GM12878 (cell line): ENCODE measurements around the gene AK4. TPM values are rescaled to one million over a fixed set of nuclear protein-coding genes. Genes with fewer than 3 reads are reported as not detected.

ENCODE experiments used
- ATAC-seq: fragments of 200-7000 bp; cut with Tn5 transposase; 3 replicates; pipeline ENCODE4 v1.9.1; 2020; ENCODE audit warnings: mild to moderate bottlenecking, moderate library complexity
- BruUV-seq: library from RNA; stranded (reverse); fragments of 400-500 nt; replicated peaks from 2 replicates; lab custom pipeline; 2021; lab: Mats Ljungman, UMichigan
- CTCF ChIA-PET: fragments of 300-600 bp; sonication (Branson Sonifier 250); formaldehyde crosslinking; extraction: SDS; loops from one replicate; lab custom pipeline; 2021; ENCODE audit warnings: inconsistent platforms; lab: Yijun Ruan, JAX
- POLR2A ChIA-PET: fragments of 350-600 bp; formaldehyde crosslinking; extraction: SDS; loops from one replicate; lab custom pipeline; 2021; ENCODE audit warnings: inconsistent platforms; lab: Charles Lee
- RAD21 ChIA-PET: fragments of 300-600 bp; sonication (Branson Sonifier 250); formaldehyde crosslinking; loops from one replicate; lab custom pipeline; 2023; ENCODE audit warnings: antibody characterized with exemption; ENCODE audit not compliant: unreplicated experiment; lab: Charles Lee
- SMC1A ChIA-PET: fragments of 300-600 bp; sonication (Branson Sonifier 250); formaldehyde crosslinking; loops from one replicate; lab custom pipeline; 2023; ENCODE audit not compliant: unreplicated experiment, uncharacterized antibody; lab: Charles Lee
- DNase-seq: peaks from one replicate; pipeline ENCODE4 v3.0.0-alpha.2; 2011; ENCODE audit warnings: low read depth, low spot score
- FAIRE-seq: peaks from 3 replicates; lab custom pipeline; 2011; peaks lifted over from hg19 to GRCh38; lab: Jason Lieb, UNC
- H2AFZ ChIP-seq: 2 replicates; pipeline ENCODE4 v1.6.0; 2011; ENCODE audit warnings: low read depth, low read length, control low read depth; ENCODE audit not compliant: control insufficient read depth
- H3K27ac ChIP-seq: 2 replicates; pipeline ENCODE4 v1.5.1; 2011; ENCODE audit warnings: control low read depth; ENCODE audit not compliant: control insufficient read depth, insufficient read depth
- H3K27me3 ChIP-seq, 2 experiments: replicated peaks in 1 of 2; 2 replicates each; pipeline versions ENCODE4 v1.6.0 to v1.6.1; 2011; ENCODE audit warnings: low read length in 1 of 2; ENCODE audit not compliant: control insufficient read depth in 2 of 2, insufficient read depth in 2 of 2
- H3K36me3 ChIP-seq, 2 experiments: 2 replicates each; pipeline ENCODE4 v1.5.1; 2011; ENCODE audit warnings: low read length in 1 of 2; ENCODE audit not compliant: control insufficient read depth in 2 of 2, insufficient read depth in 2 of 2
- H3K4me1 ChIP-seq: 2 replicates; pipeline ENCODE4 v1.6.1; 2011; ENCODE audit warnings: mild to moderate bottlenecking, low read length, moderate library complexity, mixed read lengths; ENCODE audit not compliant: control insufficient read depth, insufficient read depth
- H3K4me2 ChIP-seq: 2 replicates; pipeline ENCODE4 v1.6.0; 2011; ENCODE audit warnings: control low read depth; ENCODE audit not compliant: control insufficient read depth, insufficient read depth
- H3K4me3 ChIP-seq: fragments of 200-600 bp; sonication (generic); 2 replicates; pipeline ENCODE4 v1.5.1; 2016
- H3K79me2 ChIP-seq: 2 replicates; pipeline ENCODE4 v1.6.0; 2011; ENCODE audit warnings: low read length; ENCODE audit not compliant: control insufficient read depth, insufficient read depth
- H3K9ac ChIP-seq: 2 replicates; pipeline ENCODE4 v1.8.0; 2011; ENCODE audit warnings: low read length, control low read depth, mixed read lengths; ENCODE audit not compliant: control insufficient read depth, insufficient read depth
- H3K9me3 ChIP-seq: replicated peaks from 3 replicates; pipeline ENCODE4 v1.5.1; 2011; ENCODE audit warnings: mild to moderate bottlenecking, low read length; ENCODE audit not compliant: control insufficient read depth, insufficient read depth
- H4K20me1 ChIP-seq: 2 replicates; pipeline ENCODE4 v1.6.0; 2011; ENCODE audit not compliant: control insufficient read depth, insufficient read depth
- BMI1 ChIP-seq: fragments of 450-650 bp; IDR thresholded peaks from 2 replicates; pipeline ENCODE4 v1.6.1; 2016; ENCODE audit warnings: mild to moderate bottlenecking, moderate library complexity, borderline replicate concordance
- CBFB ChIP-seq: IDR thresholded peaks from 2 replicates; pipeline ENCODE4 v1.6.1; 2016; ENCODE audit warnings: antibody characterized with exemption, low read depth
- HDGF ChIP-seq: fragments of 450-650 bp; IDR thresholded peaks from 2 replicates; pipeline ENCODE4 v1.6.1; 2016; ENCODE audit warnings: antibody characterized with exemption
- HSF1 ChIP-seq: fragments of 150-350 bp; IDR thresholded peaks from 2 replicates; pipeline ENCODE4 v1.6.1; 2014; ENCODE audit warnings: mild to moderate bottlenecking, low read depth, low read length
- JUND ChIP-seq: IDR thresholded peaks from 2 replicates; pipeline ENCODE4 v1.6.1; 2012; ENCODE audit warnings: low read depth, mild to moderate bottlenecking, low read length, improper control_type of control experiment, moderate library complexity
- MEF2A ChIP-seq: IDR thresholded peaks from 2 replicates; pipeline ENCODE4 v1.6.1; 2011; ENCODE audit warnings: low read depth, mild to moderate bottlenecking, low read length, moderate library complexity; ENCODE audit not compliant: insufficient read depth
- NKRF ChIP-seq: fragments of 450-650 bp; conservative IDR thresholded peaks from 2 replicates; pipeline ENCODE4 v1.6.1; 2017; ENCODE audit warnings: mild to moderate bottlenecking, moderate library complexity
- NR2C1 ChIP-seq: fragments of 450-650 bp; IDR thresholded peaks from 2 replicates; pipeline ENCODE4 v1.6.1; 2017; ENCODE audit warnings: antibody characterized with exemption, mild to moderate bottlenecking, moderate library complexity
- POLR2AphosphoS2 ChIP-seq: IDR thresholded peaks from 2 replicates; pipeline ENCODE4 v1.6.1; 2011; ENCODE audit warnings: low read depth, mild to moderate bottlenecking, low read length, improper control_type of control experiment, moderate library complexity
- POU2F2 ChIP-seq: IDR thresholded peaks from 3 replicates; pipeline ENCODE4 v1.6.1; 2011; ENCODE audit warnings: low read depth, mild to moderate bottlenecking, low read length, borderline replicate concordance
- RB1 ChIP-seq: fragments of 450-650 bp; formaldehyde crosslinking; IDR thresholded peaks from 2 replicates; pipeline ENCODE4 v1.6.1; 2017; ENCODE audit warnings: mild to moderate bottlenecking, borderline replicate concordance
- YBX1 ChIP-seq: fragments of 450-650 bp; IDR thresholded peaks from 2 replicates; pipeline ENCODE4 v1.6.1; 2016; ENCODE audit warnings: antibody characterized with exemption
- WGBS: methylation state at CpG from one replicate; pipeline ENCODE4 v1.1.6; 2016; ENCODE audit warnings: low lambda C conversion rate; ENCODE audit not compliant: insufficient replicate concordance, insufficient coverage; ENCODE audit errors: missing lambda C conversion rate; 5-methylcytosine and 5-hydroxymethylcytosine counted together
- in situ Hi-C: fragments of 300-500 bp; cut with MboI; formaldehyde crosslinking; loops from 9 replicates; pipeline ENCODE4 v1.14.3; 2018; ENCODE audit warnings: mixed read lengths
- intact Hi-C: fragments of 100-400 bp; cut with micrococcal nuclease; formaldehyde crosslinking; loops from one replicate; pipeline ENCODE4 v1.14.2; 2022; ENCODE audit not compliant: unreplicated experiment
- polyA plus RNA-seq, 11 experiments: library from polyadenylated mRNA; depleted of rRNA in 4 of 11; unstranded in 6 of 11; stranded (reverse) in 5 of 11; fragments of >200 nt; fragmentation: Nextera tagmentation in 4 of 11; fragmentation: Illumina TruSeq in 1 of 11; extraction: Ambion mirVana in 4 of 11; extraction: Trizol in 1 of 11; gene quantifications; 1 replicate in 1 of 11; 2 replicates in 10 of 11; pipeline versions ENCODE4 v1.2.1 to v1.2.3, GENCODE V29; 2011 to 2016; ENCODE audit warnings: inconsistent platforms in 2 of 11, missing spikeins in 2 of 11, low read depth in 1 of 11
- total RNA-seq, 4 experiments: library from RNA; depleted of rRNA in 3 of 4; stranded (reverse); fragments of >200 nt in 3 of 4; fragmentation: Illumina TruSeq in 1 of 4; extraction: Trizol in 1 of 4; gene quantifications; 2 replicates each; pipeline versions ENCODE4 v1.2.1 to v1.2.3, GENCODE V29; 2013 to 2021

The AK4 gene
- total and polyA plus RNA-seq, 10 of the 15 experiments (the other 5 are each of a cell fraction or from before 2014, with no cell fraction given): 23.9 to 161 (median 49.0) TPM

GRCh38 chr1:65109487-65109886 lies 38.5 kb upstream of the AK4 start:
- intact Hi-C loops (no loop called here), in situ Hi-C loops (no loop called here)
- no peak for TF ChIP-seq HSF1
- TF ChIP-seq POLR2AphosphoS2: no peak
- no peak for TF ChIP-seq CBFB
- TF ChIP-seq HDGF: no peak
- no peak for TF ChIP-seq NKRF
- TF ChIP-seq RB1: no peak
- TF ChIP-seq BMI1: no peak
- no peak for TF ChIP-seq JUND
- TF ChIP-seq POU2F2: no peak
- no peak for TF ChIP-seq YBX1
- no peak for TF ChIP-seq NR2C1
- TF ChIP-seq MEF2A: no peak
- no peak overlapping the region for H3K9ac ChIP-seq
- ATAC-seq (no peak), FAIRE-seq (no peak), DNase-seq (no peak)
- ChIA-PET CTCF (interaction anchor here (1.0 to 1.1 kb wide), 3 partner anchors 19 to 62 kb away, joined by 3 read pairs; no protein-coding TSS in a partner anchor), POLR2A (no interaction called here), RAD21 (no interaction called here), SMC1A (interaction anchor here (0.6 kb wide), 1 partner anchor 815 kb away, joined by 4 read pairs; no protein-coding TSS in a partner anchor)
- H3K79me2 ChIP-seq: no peaks in the 10 kb centered on the region
- H3K4me1 ChIP-seq: no peaks in the 10 kb centered on the region
- H3K36me3 ChIP-seq: no peaks in the 10 kb centered on the region
- no peak overlapping the region for H3K27ac ChIP-seq
- H4K20me1 ChIP-seq: no peaks in the 10 kb centered on the region
- WGBS: 31% methylated on average over 4 of the region's 4 CpGs
- H3K4me3 ChIP-seq: no peak overlapping the region
- BruUV-seq: no TSS peak
- no peak overlapping the region for H3K4me2 ChIP-seq
- H3K9me3 ChIP-seq: no peaks in the 10 kb centered on the region; the same call in 2 of the 3 replicates
- H2AFZ ChIP-seq: no peak overlapping the region
- peaks cover 0 to 3% of the 10 kb centered on the region in 2 experiments; a peak in 1 of 4 replicates for H3K27me3 ChIP-seq
